Posterior cingulate gyrus (tissue), 11 donors: ENCODE results near the gene BAZ2B.
"Not testable (repeated sequence)": the region's sequence is repeated elsewhere in the genome, so short reads cannot be mapped to it uniquely, and the experiment has no call there.

ENCODE experiments used
- DNase-seq, 10 donors: peaks; one replicate each; pipeline versions ENCODE4 v3.0.0 to v3.0.0-alpha.2; 2020 to 2021; ENCODE audit warnings: mixed read lengths in 3 of 10
- intact Hi-C: fragments of 100-400 bp; cut with DNase I; formaldehyde crosslinking; loops from one replicate; pipeline ENCODE4 v1.15.1; 2023

The BAZ2B gene

GRCh38 chr2:159545085-159545484 is 71.3 kb downstream of the BAZ2B start:
- intact Hi-C loops = no loop called here
- no peak for DNase-seq

- no peak for DNase-seq
- intact Hi-C loops = no loop called here
Observed at GRCh38 chr2:159542101-159542500, 74.2 kb downstream of the BAZ2B start.

GRCh38 chr2:159539701-159540100 is 76.6 kb downstream of the BAZ2B start:
- DNase-seq = no peak
- intact Hi-C loops = no loop called here

- intact Hi-C loops = no loop called here
- DNase-seq = no peak
Observed at GRCh38 chr2:159538801-159539200, 77.5 kb downstream of the BAZ2B start.

DNA sequence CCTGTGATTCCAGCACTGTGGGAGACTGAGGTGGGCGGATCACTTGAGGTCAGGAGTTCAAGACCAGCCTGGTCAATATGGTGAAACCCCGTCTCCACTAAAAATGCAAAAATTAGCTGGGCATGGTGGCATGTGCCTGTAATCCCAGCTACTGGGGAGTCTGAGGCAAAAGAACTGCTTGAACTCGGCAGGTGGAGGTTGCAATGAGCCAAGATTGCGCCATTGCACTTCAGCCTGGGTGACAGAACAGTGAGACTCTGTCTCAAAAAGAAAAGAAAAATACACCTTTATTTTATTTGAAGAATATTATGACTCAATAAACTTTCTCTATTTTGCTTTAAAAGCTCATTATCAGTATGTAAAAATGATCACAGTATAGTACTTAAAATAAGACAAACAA is 81.1 kb downstream of the BAZ2B start:
- intact Hi-C loops, DNase-seq: not testable (repeated sequence)

- intact Hi-C loops = no loop called here
Observed at GRCh38 chr2:159531475-159531874, 84.9 kb downstream of the BAZ2B start.

GRCh38 chr2:159526433-159526832 is 89.9 kb downstream of the BAZ2B start:
- intact Hi-C loops = no loop called here
- no peak for DNase-seq

More at GRCh38 chr2:159531475-159531874, 84.9 kb downstream of the BAZ2B start:
- DNase-seq = no peak

DNA sequence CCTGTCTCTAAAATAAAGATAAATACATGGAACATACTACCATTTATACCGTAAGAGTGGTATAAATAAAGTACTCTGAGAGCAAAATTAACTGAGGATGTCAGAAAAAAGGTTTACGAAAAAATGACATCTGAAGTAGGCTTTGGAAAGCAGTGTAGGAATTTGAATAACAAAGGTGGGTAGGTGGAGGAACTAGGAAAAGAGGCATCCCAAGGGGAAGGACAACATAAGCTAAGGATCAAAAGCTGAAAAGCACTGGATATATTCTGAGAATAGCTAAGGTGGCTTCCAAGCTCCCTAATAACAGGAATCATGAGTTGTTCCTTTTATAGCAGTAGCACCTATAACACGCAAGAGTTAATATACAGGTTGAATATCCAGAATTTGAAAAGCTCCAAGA is 91.3 kb downstream of the BAZ2B start:
- no peak for DNase-seq
- intact Hi-C loops = no loop called here

DNA sequence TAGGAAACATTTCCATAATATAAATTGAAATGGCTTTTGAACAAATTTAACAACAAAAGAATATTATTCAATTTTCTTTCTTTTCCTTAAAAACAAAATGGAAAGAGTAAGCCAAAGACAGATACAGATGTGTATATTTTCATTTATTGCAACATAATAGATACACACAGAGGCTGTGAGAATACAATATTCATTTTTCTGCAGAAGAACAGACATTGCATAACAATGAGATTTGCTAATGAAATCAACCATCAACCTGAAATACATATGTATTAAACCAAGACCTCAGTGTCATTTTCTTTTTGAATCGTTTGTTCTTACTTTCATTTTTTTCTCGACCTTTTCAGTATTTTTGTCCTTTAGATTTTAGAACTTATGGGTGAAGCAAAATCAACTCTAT is 95.1 kb downstream of the BAZ2B start:
- intact Hi-C loops = no loop called here

GRCh38 chr2:159518321-159519005 is 97.9 kb downstream of the BAZ2B start:
- no peak for DNase-seq
- intact Hi-C loops = loop anchor here (10.0 kb wide), 1 partner anchor 96 kb away; the partner anchor contains the start of gene BAZ2B

More for the DNA sequence above, 95.1 kb downstream of the BAZ2B start:
- DNase-seq = no peak

- DNase-seq = no peak
- intact Hi-C loops = loop anchor here (10.0 kb wide), 1 partner anchor 99 kb away; the partner anchor contains the start of gene BAZ2B
Observed at GRCh38 chr2:159516241-159516758, 100.0 kb downstream of the BAZ2B start.

GRCh38 chr2:159515441-159515840 is 100.9 kb downstream of the BAZ2B start:
- intact Hi-C loops = loop anchor here (10.0 kb wide), 1 partner anchor 99 kb away; the partner anchor contains the start of gene BAZ2B
- DNase-seq = no peak

DNA sequence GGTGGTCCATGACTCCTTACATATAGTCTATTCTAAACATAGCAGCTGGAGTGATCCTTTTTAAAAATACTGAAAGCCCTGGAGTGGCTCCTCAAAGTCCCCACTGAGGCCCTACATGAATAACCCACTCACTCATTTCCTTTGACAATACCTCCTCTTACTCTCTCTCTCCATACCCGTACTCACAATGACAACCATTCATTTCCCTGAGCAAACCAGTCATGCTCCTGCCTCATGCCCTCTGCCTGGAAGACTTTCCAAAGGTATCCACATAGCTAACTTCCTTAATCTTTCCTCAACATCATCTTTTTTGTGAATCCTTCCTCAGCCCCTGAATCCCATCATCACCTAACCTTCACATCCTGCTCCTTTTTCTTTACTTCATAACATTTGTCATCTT is 102.6 kb downstream of the BAZ2B start:
- no peak for DNase-seq
- intact Hi-C loops = loop anchor here (10.0 kb wide), 1 partner anchor 101 kb away; the partner anchor contains the start of gene BAZ2B

GRCh38 chr2:159508140-159508539 is 108.2 kb downstream of the BAZ2B start:
- DNase-seq = no peak

GRCh38 chr2:159506764-159507440 is 109.4 kb downstream of the BAZ2B start:
- DNase-seq = no peak
- intact Hi-C loops = no loop called here

More at GRCh38 chr2:159508140-159508539, 108.2 kb downstream of the BAZ2B start:
- intact Hi-C loops = no loop called here

- DNase-seq = no peak
- intact Hi-C loops = no loop called here
Observed at GRCh38 chr2:159506202-159506601, 110.1 kb downstream of the BAZ2B start.

- DNase-seq = no peak
- intact Hi-C loops = no loop called here
Observed at GRCh38 chr2:159505196-159505595, 111.2 kb downstream of the BAZ2B start.

DNA sequence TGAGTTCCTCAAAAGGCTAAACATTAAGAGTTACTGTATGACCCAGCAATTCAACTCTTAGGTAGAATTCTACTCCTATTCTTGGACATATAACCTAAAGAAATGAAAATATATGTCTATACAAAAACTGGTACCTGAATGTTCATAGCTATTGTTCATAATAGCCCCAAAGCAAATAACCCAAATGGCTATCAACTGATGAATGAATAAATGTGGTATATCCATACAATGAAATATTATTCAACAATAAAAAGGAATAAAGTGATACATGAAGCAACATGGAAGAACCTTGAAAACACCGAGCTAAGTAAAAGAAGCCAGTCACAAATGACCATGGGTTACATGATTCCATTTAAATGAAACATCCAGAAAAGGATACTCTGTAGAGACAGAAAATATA is 114.6 kb downstream of the BAZ2B start:
- intact Hi-C loops = no loop called here
- DNase-seq = no peak

DNA sequence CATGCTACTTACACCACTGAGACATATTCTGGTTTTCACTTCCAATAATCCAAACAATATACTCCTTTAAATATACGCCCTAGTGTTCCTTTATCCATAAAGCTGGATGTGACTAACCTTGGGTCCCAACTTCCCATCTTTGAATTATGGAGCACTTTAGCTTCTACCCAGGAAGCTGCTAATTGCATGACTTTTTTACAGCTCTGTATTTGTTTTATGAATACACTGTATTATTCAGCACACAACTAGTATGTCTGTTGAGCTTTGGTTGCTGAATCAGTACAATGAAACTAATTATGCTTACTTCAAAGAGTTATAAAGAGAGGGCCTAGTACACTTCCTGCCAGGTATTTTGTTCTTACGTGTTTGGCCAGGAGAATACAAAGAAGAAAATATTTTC is 118.5 kb downstream of the BAZ2B start:
- DNase-seq = no peak
- intact Hi-C loops = no loop called here

- intact Hi-C loops = no loop called here
- DNase-seq = no peak
Observed at GRCh38 chr2:159497256-159497655, 119.1 kb downstream of the BAZ2B start.

DNA sequence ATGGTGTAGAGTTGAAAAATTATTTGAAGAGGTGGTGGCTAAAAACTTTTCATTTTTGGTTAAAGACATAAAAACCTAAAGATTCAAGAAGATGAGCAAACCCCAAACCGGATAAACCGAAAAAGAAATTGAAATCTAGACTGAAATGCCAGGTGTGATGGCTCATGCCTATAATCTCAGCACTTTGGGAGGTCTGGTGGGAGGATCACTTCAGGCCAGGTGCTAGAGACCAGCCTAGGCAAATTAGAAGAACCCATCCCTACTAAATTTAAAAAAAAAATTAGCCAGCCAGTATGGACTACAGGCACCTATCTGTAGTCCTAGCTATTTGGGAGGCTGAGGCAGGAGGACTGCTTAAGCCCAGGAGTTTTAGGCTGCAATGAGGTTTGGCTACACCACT is 126.9 kb downstream of the BAZ2B start:
- no peak for DNase-seq
- intact Hi-C loops = no loop called here

DNA sequence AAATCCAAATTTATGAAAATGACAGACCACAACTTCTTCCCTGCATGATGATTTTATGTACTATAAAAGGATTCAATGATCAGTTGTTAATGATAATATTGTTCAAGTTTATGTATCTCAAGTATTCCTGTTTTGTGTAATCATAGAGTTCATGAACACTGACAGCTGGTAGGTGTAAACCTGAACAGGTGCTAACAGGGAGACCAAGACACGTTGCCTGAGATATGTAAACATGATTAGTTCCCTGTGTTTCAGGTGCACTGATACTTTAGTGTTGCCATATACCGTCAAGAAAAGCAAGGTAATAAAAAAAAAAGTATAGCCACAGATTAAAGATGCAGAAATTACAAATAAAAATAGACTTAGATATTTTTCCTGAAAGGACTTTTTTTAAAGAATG is 131.8 kb downstream of the BAZ2B start:
- intact Hi-C loops = no loop called here

More for the DNA sequence above, 131.8 kb downstream of the BAZ2B start:
- DNase-seq = no peak
